GM18520 (cell line): ENCODE data around the gene PCBP1.
"Not testable (repeated sequence)": the region's sequence is repeated elsewhere in the genome, so short reads cannot be mapped to it uniquely, and the experiment has no call there.

Experiments used
- ATAC-seq: cut with Tn5 transposase; IDR thresholded peaks from one replicate; pipeline ENCODE4 v1.9.1; 2021; ENCODE audit not compliant: unreplicated experiment

PCBP1 gene

GRCh38 chr2:70086838-70087701 is at the start of gene PCBP1:
Gene PCBP1 (plus strand): TSS chr2:70087477. CDS start chr2:70087744, 267 bp downstream.
- peak; percentile 19 for ATAC-seq

- no peak for ATAC-seq
These were observed 47.9 kb upstream of the PCBP1 start for GRCh38 chr2:70039366-70039765.

DNA sequence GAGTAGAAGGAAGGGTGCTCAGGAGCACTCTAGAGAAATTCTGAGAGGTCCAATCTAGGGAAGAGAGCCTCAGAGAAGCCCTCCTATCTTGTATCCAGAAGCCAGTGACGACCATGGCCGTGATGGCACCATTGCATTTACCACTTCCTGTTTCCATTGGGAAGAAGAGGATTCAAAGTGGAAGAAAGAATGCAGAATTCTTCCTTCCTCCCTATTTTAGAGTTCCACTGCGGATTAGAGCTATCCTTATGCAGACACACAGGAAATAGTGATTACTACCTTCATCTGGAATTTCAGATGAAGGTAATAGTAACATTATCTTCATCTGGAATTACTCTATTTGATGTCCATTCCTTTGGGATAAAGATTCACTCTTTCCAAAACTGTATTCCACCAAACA is 45.6 kb upstream of the PCBP1 start:
- no peak for ATAC-seq

DNA sequence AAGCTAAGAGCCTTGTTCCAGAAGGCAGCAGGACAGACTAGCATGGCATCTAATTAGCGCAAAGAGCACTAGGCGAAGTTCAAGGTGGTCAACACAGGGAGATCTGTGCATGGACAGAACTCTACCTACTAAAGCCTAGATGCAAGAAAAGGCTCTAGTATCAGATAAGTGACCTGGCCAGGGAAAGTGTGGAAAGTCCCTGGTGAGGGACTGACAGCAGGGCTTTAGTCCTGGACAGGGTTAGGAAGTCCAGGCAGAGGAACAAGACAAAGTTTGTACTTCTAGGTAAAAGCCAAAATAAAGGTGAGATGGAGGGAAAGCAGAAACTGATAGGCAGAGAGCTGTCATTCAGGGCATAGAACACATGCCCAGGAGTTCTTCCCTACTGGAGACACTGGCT is 45.0 kb upstream of the PCBP1 start:
- no peak for ATAC-seq

- no peak for ATAC-seq
These were observed 43.9 kb upstream of the PCBP1 start for GRCh38 chr2:70043252-70043875.

GRCh38 chr2:70044290-70045040 is 42.8 kb upstream of the PCBP1 start:
- no peak for ATAC-seq

- ATAC-seq: no peak
These were observed 41.9 kb upstream of the PCBP1 start for GRCh38 chr2:70045405-70045804.

DNA sequence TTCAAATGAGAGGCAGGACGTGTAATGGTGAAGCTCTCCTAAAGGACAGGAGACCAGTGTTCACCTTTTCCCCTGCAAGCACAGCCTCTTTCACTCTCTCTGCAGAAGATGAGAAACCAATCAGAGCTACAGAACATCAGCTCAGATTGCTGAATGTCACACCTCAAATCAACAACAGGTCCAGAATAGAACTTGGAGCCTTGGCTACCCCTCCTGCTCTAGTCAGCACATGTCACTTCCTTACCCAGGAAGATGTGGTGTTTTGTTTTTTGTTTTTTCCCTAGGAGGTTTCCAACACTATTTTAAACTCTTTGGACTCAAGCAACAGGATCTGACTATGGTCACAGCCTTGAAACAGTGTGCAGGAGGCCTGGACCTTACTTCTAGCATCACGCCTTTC is 41.3 kb upstream of the PCBP1 start:
- no peak for ATAC-seq

- ATAC-seq: no peak
These were observed 40.7 kb upstream of the PCBP1 start for GRCh38 chr2:70046534-70046933.

- ATAC-seq: no peak
These were observed 39.8 kb upstream of the PCBP1 start for GRCh38 chr2:70047451-70047850.

DNA sequence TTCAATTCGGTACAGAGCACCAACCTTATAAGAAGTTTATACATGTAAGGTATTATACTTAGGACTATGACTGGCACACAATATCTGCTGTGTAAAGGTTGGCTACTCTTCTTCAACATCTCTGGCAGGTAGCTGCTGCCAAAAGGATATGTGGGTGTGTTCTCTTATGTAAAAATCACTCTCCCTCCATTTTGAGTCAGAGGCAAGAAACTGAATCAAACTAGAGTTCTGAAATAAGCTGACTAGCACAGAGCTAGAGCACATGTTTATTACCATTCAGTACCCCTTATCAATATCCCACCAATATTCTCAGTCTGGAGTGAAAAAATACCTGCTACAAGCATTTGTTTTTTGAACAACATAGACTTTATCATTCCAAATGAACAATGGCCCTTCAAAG is 38.0 kb upstream of the PCBP1 start:
- no peak for ATAC-seq

- ATAC-seq: no peak
These were observed 36.4 kb upstream of the PCBP1 start for GRCh38 chr2:70050631-70051425.

GRCh38 chr2:70055259-70055658 is 32.0 kb upstream of the PCBP1 start:
- not testable (repeated sequence) for ATAC-seq

GRCh38 chr2:70061317-70061716 is 26.0 kb upstream of the PCBP1 start:
- no peak for ATAC-seq

- ATAC-seq: no peak
These were observed 25.0 kb upstream of the PCBP1 start for GRCh38 chr2:70062270-70062669.

DNA sequence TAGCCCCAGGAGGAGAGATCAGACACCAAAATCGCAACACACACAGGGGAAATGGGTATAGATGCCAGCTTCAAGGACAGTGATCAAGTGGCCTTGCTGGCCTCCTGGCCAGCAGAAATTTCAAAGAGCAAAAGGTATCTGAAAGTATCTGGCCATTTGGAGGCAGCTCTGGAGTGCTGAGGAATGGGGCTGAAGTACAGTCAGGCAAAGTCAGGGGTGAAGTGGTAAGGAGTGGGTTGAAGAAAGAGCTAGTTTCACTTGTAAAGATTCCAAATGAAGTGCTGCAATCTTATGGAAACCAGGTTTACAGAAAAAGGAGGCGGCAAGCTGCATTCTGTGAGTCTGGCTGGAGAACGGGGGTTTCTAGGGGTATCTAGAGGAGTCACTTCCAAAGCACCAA is 19.2 kb upstream of the PCBP1 start:
- ATAC-seq: no peak

GRCh38 chr2:70069049-70069448 is 18.2 kb upstream of the PCBP1 start:
- ATAC-seq: peak; percentile 69

DNA sequence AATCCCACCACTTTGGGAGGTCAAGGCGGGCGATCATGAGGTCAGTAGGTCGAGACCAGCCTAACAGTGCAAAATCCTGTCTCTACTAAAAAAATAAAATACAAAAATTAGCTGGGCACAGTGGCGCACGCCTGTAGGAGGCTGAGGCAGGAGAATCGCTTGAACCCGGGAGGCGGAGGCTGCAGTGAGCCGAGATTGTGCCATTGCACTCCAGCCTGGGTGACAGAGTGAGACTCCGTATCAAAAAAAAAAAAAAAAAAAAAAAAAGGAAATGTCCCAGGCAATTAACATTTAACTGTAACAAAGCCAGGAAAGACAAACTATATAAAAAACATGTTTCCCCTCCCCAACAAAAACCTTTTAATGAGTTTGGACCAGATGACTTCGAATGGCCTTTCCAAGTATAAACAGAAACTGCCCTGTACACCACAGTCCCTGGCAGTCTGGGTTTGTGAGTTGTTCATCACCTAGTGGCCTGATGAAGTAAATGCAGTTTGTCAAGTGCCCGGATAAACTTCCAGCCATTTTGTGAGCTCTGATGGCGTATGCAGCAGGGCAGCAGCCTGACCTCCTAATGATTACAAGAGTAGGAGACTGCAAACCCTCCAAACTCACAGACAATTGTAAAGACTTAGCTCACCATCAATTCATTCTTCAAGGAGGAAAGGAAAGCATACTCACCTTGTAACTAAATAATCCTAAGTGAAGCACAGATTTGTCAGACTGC is 16.6 kb upstream of the PCBP1 start:
- peak; percentile 59 for ATAC-seq

DNA sequence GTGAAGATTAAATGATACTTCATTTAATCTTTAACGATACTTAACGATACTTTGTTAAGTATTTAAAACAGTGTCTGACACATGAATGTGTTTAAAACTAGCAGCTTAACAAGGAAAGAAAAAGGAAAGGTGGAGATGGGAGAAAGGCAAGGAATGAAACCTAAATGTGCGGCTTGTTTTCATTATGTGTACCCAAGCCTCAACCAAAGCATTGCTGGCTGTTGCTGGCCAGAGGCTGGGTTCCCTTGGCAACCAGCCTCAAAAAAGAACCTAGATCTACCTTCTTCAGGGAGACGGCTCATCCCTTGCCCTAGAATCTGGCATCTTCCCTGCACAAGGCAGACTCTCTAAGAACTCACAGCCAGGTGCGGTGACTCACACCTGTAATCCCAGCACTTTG is 13.8 kb upstream of the PCBP1 start:
- no peak for ATAC-seq

DNA sequence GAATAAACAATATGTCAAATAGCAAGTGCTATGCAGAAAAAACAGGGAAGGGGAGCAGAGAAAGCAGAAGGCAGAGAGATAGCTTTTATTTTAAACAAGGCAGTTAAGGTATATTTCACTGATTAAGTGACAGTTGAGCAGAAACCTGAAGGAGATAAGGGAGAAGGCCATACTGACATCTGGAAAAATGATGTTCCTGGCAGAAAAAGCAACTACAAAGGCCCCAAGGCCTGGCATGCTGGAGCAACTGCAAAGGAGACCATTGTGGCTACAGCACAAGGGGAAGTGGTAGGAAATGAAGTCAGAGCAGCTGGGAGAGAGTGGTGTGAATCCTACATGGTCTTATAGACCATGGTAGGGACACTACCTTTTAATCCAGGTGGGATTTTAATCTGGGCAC is 8.9 kb upstream of the PCBP1 start:
- ATAC-seq: no peak
